NCI-H1694 (cell line): ENCODE measurements around the gene CDK10.
"Not testable (repeated sequence)": the region's sequence is repeated elsewhere in the genome, so short reads cannot be mapped to it uniquely, and the experiment has no call there.

Experiments used
- DNase-seq: peaks from one replicate; lab custom pipeline; 2025; lab: John Stamatoyannopoulos, UW

The CDK10 gene

DNA sequence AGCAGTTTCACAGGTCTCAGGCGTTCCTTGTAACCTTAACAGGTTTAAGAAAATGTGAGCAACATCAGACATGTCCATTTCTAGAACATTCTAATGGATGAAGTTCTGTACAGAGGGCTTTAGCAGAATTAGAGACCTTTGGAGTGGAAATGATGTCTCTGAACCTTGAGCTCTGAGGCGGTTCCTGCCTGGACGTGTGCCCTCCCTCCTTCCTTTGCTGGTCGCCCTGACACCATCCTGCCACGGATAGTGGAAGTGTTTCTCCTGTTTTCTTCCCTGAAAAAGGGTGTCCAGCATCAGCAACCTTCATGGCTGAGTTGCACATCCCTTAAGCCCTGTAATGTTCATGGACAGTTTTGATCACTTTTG, 17.7 kb upstream of the CDK10 start:
- DNase-seq: no peak

GRCh38 chr16:89669755-89670154, 16.7 kb upstream of the CDK10 start:
- no peak for DNase-seq

DNA sequence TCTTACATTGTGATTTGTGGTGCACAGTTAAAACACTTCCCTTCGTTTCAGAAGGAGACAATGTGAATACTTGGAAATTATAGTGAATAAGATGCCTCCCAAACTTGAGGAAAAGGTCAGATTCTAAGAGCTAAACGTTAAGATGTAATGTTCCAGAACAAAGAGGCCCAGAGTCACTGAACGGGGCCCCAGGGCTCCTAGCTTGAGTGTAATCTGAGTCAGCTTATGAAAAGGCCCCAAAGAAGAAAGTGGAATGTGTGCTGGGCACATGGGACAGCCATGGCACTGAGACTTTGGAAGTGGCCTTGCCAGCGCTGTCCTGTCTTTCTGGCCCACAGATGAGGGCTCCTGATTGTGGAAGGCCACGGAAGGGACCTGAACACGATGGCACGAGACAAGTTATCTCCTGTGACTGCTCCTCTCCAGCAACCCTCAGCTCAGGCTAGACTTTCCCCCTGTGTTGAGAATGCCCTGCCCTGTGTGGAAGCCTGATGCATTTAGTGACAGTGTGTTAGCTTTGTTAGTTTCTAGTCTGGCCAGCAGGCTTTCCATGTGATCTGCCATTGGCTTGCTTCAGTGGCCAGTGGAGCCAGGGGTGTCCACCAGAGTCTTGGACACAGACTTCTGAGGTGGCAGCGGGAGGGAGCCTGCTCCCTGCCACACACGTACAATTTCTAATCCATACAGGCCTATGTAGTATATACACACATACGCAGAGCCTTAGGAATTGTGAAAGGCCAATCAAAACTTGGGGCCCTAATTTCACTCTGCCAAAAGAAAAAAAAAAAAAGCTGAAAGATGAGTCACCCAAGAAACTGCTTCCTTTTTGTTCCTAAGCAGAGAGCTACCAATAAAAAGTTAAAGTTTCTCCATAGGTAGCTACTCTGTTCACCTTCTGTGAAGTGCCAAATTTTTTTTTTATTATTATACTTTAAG, 15.7 kb upstream of the CDK10 start:
- no peak for DNase-seq

DNA sequence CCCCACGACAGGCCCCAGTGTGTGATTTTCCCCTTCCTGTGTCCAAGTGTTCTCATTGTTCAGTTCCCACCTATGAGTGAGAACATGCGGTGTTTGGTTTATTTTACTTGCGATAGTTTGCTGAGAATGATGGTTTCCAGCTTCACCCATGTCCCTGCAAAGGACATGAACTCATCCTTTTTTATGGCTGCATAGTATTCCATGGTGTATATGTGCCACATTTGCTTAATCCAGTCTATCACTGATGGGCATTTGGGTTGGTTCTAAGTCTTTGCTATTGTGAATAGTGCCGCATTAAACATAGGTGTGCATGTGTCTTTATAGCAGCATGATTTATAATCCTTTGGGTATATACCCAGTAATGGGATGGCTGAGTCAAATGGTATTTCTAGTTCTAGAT, 14.9 kb upstream of the CDK10 start:
- DNase-seq: not testable (repeated sequence)

- no peak for DNase-seq
Observed at GRCh38 chr16:89672177-89672941, 14.1 kb upstream of the CDK10 start.

DNA sequence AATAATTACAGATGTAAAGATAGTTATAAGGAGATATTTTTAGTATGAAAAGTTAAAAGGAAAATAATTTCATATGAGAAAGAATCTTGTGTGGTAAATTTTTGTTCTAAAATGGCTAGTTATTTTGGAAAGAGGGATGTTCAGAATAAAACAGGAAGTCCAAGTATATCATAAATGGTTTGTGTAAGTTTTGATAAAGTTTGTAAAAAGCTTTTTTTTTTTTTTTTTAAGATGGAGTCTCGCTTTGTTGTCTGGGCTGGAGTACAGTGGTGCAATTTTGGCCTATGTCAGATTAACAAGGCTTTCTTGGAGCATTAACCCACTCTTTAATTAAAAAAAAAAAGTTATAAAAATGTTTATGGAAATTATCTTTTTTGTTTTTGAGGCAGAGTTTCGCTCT, 8.2 kb upstream of the CDK10 start:
- no peak for DNase-seq

- DNase-seq: no peak
Observed at GRCh38 chr16:89685916-89686315, 573 bp upstream of the CDK10 start.

- DNase-seq: no peak
Observed at GRCh38 chr16:89687092-89687940, 827 bp downstream of the CDK10 start.

- DNase-seq: no peak
Observed at GRCh38 chr16:89688395-89688794, 1.9 kb downstream of the CDK10 start.

GRCh38 chr16:89689142-89689541, 2.7 kb downstream of the CDK10 start:
- no peak for DNase-seq

- not testable (repeated sequence) for DNase-seq
Observed at GRCh38 chr16:89689621-89690020, 3.1 kb downstream of the CDK10 start.

GRCh38 chr16:89690392-89690901, 4.0 kb downstream of the CDK10 start:
- no peak for DNase-seq

DNA sequence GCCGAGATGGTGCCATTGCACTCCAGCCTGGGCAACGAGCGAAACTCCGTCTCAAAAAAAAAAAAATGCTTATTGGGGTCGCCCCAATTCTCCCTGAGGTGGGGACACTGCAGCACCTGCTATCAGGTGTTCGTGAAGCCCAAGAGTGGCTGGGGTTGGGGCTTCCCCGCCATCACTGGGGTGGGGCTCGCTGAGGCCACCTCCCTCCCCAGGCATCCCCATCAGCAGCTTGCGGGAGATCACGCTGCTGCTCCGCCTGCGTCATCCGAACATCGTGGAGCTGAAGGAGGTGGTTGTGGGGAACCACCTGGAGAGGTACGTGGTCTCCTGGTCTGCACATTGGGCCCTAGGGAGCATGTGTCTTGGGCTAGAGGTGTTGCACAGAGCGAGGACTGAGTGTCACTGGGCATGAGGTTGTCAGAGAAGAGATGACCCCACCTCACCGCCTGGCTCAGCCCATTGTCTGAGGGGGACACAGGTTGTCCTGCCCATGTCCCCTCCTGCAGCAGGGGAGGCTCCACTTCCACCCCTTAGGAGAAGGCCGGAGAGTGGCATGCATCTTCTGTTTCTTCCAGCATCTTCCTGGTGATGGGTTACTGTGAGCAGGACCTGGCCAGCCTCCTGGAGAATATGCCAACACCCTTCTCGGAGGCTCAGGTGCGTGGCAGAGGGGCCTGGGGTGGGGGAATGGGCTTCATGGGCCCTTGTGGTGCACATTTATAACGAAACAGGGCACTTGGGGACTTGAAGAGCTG, 4.9 kb downstream of the CDK10 start:
- no peak for DNase-seq

- DNase-seq: no peak
Observed at GRCh38 chr16:89691986-89692569, 5.6 kb downstream of the CDK10 start.

DNA sequence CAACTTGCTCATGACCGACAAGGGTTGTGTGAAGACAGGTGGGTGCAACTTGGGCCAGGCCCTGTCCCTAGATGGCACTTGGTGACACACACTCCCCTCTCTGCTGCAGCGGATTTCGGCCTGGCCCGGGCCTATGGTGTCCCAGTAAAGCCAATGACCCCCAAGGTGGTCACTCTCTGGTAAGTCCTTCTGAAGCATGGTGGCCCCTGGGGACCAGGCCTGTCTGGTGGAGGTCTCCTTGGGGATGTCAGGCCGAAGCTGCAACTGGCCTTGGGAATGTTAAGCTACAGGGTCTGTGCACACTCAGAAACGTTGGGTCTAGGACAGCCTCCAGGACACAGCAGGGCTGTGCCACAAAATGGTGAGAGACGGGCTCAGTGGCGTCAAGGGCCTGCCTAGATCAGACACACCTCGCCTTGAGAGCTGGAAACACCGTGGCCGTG, 6.8 kb downstream of the CDK10 start:
- DNase-seq: no peak

DNA sequence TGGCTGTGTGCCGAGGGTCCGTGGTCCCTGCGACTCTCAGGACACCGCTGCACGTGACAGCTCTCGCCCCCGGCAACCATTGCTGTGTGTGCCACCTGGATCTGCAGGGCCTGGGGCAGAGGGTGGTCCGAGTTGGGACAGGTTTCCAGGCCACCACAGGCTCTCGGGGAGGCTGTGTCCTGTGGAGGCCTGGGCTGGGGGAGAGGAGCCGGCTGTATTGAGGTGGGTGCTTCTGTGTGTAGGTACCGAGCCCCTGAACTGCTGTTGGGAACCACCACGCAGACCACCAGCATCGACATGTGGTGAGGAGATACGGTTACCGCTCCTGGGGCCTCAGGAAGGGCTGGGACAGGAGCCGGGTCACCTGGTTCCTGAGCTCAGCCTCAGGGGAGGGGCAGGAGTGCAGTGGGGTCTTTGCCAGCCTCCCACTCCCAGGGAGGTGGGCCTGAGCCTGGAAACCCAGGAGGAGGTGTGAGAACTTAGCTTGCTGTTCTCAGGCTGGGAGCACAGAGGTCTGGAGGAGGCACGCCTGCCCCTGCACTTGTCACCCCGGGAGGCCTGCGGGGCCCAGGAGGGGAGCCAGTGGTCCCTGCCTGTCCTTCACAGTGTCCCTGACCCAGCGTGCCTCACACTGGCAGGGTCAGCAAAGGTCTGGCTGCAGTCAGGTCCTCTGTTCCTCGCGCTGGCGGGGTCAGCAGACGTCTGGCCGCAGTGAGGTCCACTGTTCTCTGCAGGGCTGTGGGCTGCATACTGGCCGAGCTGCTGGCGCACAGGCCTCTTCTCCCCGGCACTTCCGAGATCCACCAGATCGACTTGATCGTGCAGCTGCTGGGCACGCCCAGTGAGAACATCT, 7.7 kb downstream of the CDK10 start:
- DNase-seq: no peak

GRCh38 chr16:89694784-89695085, 8.2 kb downstream of the CDK10 start:
- DNase-seq: not testable (repeated sequence)

DNA sequence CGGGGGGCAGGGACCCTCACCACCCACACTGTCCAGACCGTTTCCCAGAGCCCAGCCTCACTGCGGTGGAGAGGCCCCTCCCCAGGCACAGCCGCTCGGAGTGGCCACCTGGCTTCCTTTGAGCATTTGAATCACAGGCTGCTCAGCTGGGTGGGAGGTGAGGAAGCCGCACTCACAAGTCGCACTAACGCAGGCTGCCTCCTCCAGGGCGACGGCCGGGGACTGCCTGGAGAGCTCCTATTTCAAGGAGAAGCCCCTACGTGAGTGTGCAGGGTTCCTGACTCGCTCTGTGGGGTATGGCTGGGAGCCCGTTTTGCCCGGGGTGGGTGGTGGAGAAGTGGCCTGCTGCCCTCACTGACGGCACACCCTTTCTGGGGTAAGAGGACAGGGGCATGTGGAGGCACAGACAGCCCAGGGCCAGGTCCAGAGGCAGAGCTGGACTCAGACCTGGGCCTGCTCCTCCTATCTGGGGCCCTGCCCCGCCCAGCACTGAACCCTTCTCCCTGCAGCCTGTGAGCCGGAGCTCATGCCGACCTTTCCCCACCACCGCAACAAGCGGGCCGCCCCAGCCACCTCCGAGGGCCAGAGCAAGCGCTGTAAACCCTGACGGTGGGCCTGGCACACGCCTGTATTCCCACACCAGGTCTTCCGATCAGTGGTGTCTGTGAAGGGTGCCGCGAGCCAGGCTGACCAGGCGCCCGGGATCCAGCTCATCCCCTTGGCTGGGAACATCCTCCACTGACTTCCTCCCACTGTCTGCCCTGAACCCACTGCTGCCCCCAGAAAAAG, 8.8 kb downstream of the CDK10 start:
- no peak for DNase-seq
